ENCODE data around the gene STK40. TPM values are rescaled to one million over a fixed set of nuclear protein-coding genes. Genes with fewer than 3 reads are reported as not detected.
A peak's percentile ranks its signal among the peaks of the same experiment; 100 is the strongest.

Gene STK40
- total and polyA plus RNA-seq, 2 experiments from 2014 or later, result 8.1 to 20.2 TPM

DNA sequence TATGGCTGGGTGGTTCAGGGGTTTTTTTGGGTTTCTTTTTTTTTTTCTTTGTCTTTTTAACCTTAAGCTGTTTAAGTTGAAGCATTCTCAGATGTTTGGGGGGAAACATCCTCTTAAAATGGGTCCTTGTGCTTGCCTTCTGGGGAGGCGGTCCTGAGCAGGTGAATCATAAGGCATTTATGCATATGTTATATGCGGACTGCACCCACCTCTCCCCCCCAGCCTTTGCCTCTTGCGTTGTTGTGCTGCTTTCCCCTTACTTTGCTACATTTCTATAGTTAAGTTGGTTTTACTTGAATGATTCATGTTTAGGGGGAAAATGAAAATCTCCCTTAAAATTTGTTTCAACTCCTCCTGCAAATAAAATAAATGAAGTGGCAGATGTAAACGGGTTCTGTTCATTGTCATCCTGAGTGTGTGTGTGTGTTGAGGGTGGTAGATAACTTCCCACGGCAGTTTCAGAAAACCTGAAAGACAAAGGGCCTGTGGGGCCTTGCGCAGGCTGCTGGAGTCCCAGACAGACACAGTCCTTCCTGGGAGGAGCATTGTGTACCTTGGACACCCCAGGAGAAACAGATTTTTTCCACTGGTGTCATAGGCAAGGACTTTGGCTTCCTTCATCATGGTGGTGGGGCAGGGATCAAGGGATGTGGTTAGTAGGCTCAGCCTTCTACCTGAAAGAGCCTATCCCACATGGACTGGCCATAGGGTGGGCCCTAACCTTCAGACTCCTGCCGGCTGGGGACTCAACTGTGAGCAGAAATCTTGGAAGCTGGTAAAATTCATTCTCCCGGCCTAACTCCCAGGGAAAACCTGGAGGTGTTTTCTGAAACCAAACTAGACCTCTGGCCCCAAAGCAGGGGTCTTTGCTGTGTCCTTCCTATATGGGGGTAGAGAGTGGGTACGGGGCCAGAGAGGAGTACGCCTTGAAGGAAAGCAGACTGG is 80.5 kb downstream of the STK40 start:
- H3K36me3 Mint-ChIP-seq (ENCODE audit: low read depth), result peaks cover 60% of the 10 kb centered on the region
- no peak for TF ChIP-seq ZNF114 (CRISPR knock-in tag; IDR thresholded peaks at IDR 0.05)
- peaks cover 25% of the 10 kb centered on the region for H3K36me3 ChIP-seq (ENCODE audit: insufficient read depth)
- ATAC-seq, result no peak
- H3K4me1 Mint-ChIP-seq, result peaks cover 13% of the 10 kb centered on the region
- H3K27me3 ChIP-seq (ENCODE audit: insufficient read depth), result no peaks in the 10 kb centered on the region
- H2AFZ ChIP-seq, result no peak overlapping the region
- H3K4me2 ChIP-seq, result peak overlapping the region; percentile 81
- H3K9me2 ChIP-seq (ENCODE audit: insufficient read depth), result no peaks in the 10 kb centered on the region
- H3F3A ChIP-seq (replicated peaks; ENCODE audit: low read depth), result peaks cover 16% of the 10 kb centered on the region
- peaks cover 12% of the 10 kb centered on the region for H4K20me1 ChIP-seq (replicated peaks; ENCODE audit: insufficient read depth)
- peak overlapping the region; percentile 93 for H3K4me3 Mint-ChIP-seq
- H3K27me3 Mint-ChIP-seq (ENCODE audit: insufficient read depth, low read depth, poor library complexity), result peaks cover 14% of the 10 kb centered on the region
- H3K4me3 ChIP-seq, result peak overlapping the region; percentile 76
- H3K27ac Mint-ChIP-seq, result peak overlapping the region; percentile 84
- H3K27ac ChIP-seq (ENCODE audit: low read depth), result peak overlapping the region; percentile 93
- peak; percentile 24 for DNase-seq (ENCODE audit: low spot score)
- no peaks in the 10 kb centered on the region for H3K9me3 Mint-ChIP-seq
- H3K79me2 ChIP-seq (replicated peaks; ENCODE audit: insufficient read depth), result 0 out of 2 replicates have a peak, but pooled peaks cover 4% of the 10 kb centered on the region
- H3K4me1 ChIP-seq (ENCODE audit: insufficient read depth), result peaks cover 12% of the 10 kb centered on the region

DNA sequence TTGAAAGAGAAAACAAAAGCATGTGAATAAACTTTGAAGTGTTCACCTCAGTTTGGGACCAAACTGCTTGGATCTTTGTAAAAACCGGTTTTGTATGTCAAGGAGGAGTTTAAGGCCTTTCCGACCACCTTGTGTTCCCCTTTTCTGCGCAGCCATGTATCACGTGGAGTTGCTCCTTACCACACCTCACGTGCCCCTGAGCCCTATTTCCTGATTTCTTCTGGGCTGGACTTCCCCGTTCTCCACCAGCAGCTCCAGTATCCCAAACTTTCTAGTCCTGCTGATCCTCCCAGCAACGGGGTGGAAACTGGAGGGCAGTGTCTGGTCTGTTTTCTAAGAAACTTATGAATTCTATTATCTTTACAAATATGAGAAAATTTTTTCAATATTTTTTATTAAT is 81.2 kb downstream of the STK40 start:
- H3K4me1 Mint-ChIP-seq, result peaks cover 13% of the 10 kb centered on the region
- TF ChIP-seq, protein P1, sequence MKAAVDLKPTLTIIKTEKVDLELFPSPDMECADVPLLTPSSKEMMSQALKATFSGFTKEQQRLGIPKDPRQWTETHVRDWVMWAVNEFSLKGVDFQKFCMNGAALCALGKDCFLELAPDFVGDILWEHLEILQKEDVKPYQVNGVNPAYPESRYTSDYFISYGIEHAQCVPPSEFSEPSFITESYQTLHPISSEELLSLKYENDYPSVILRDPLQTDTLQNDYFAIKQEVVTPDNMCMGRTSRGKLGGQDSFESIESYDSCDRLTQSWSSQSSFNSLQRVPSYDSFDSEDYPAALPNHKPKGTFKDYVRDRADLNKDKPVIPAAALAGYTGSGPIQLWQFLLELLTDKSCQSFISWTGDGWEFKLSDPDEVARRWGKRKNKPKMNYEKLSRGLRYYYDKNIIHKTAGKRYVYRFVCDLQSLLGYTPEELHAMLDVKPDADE (IDR thresholded peaks at IDR 0.05), result no peak
- TF ChIP-seq POLR2AphosphoS5 (IDR thresholded peaks at IDR 0.05; ENCODE audit: low read depth) (no peak), ZNF462 (CRISPR knock-in tag; IDR thresholded peaks at IDR 0.05) (no peak), CREB1 (CRISPR knock-in tag; IDR thresholded peaks at IDR 0.05; ENCODE audit: low read depth) (no peak), NANOG (IDR thresholded peaks at IDR 0.05; ENCODE audit: borderline replicate concordance) (no peak), EZH2phosphoT487 (IDR thresholded peaks at IDR 0.05; ENCODE audit: unreplicated experiment) (no peak), STAT1 (IDR thresholded peaks at IDR 0.05; ENCODE audit: unreplicated experiment) (no peak), EZH2 (IDR thresholded peaks at IDR 0.05; ENCODE audit: low read depth, unreplicated experiment) (no peak)
- TF ChIP-seq, protein P2, sequence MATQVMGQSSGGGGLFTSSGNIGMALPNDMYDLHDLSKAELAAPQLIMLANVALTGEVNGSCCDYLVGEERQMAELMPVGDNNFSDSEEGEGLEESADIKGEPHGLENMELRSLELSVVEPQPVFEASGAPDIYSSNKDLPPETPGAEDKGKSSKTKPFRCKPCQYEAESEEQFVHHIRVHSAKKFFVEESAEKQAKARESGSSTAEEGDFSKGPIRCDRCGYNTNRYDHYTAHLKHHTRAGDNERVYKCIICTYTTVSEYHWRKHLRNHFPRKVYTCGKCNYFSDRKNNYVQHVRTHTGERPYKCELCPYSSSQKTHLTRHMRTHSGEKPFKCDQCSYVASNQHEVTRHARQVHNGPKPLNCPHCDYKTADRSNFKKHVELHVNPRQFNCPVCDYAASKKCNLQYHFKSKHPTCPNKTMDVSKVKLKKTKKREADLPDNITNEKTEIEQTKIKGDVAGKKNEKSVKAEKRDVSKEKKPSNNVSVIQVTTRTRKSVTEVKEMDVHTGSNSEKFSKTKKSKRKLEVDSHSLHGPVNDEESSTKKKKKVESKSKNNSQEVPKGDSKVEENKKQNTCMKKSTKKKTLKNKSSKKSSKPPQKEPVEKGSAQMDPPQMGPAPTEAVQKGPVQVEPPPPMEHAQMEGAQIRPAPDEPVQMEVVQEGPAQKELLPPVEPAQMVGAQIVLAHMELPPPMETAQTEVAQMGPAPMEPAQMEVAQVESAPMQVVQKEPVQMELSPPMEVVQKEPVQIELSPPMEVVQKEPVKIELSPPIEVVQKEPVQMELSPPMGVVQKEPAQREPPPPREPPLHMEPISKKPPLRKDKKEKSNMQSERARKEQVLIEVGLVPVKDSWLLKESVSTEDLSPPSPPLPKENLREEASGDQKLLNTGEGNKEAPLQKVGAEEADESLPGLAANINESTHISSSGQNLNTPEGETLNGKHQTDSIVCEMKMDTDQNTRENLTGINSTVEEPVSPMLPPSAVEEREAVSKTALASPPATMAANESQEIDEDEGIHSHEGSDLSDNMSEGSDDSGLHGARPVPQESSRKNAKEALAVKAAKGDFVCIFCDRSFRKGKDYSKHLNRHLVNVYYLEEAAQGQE (IDR thresholded peaks at IDR 0.05; ENCODE audit: unreplicated experiment), result no peak

More for the DNA sequence above, 81.2 kb downstream of the STK40 start:
- Histone ChIP-seq H3K9me2 (ENCODE audit: insufficient read depth) (no peaks in the 10 kb centered on the region), H4K20me1 (replicated peaks; ENCODE audit: insufficient read depth) (peaks cover 12% of the 10 kb centered on the region), H3K4me1 (ENCODE audit: insufficient read depth) (peaks cover 12% of the 10 kb centered on the region), H3K4me2 (no peak overlapping the region), H3F3A (replicated peaks; ENCODE audit: low read depth) (peaks cover 16% of the 10 kb centered on the region), H3K27me3 (ENCODE audit: insufficient read depth) (no peaks in the 10 kb centered on the region), H2AFZ (no peak overlapping the region), H3K4me3 (no peak overlapping the region), H3K36me3 (ENCODE audit: insufficient read depth) (peaks cover 25% of the 10 kb centered on the region), H3K79me2 (replicated peaks; ENCODE audit: insufficient read depth) (0 out of 2 replicates have a peak, but pooled peaks cover 4% of the 10 kb centered on the region), H3K27ac (ENCODE audit: low read depth) (peak overlapping the region; percentile 55; the same call in 1 of the 2 replicates)
- DNase-seq (ENCODE audit: low spot score) (no peak), ATAC-seq (no peak)
- H3K4me3 Mint-ChIP-seq, result no peak overlapping the region
- H3K27me3 Mint-ChIP-seq (ENCODE audit: insufficient read depth, low read depth, poor library complexity), result peaks cover 17% of the 10 kb centered on the region
- no peaks in the 10 kb centered on the region for H3K9me3 Mint-ChIP-seq
- H3K36me3 Mint-ChIP-seq (ENCODE audit: low read depth), result peaks cover 65% of the 10 kb centered on the region
- H3K27ac Mint-ChIP-seq, result no peak overlapping the region
